MG63 (cell line): Measurements from ENCODE around the gene TOX3. TPM values are rescaled to one million over a fixed set of nuclear protein-coding genes. Genes with fewer than 3 reads are reported as not detected.

ENCODE experiments used
- DNase-seq: peaks from one replicate; pipeline ENCODE4 v3.0.0-alpha.2; 2020
- H3K27me3 ChIP-seq: fragments of 250-450 bp; sonication (Bioruptor Pico); 2 replicates; pipeline ENCODE4 v1.5.1; 2020; ENCODE audit warnings: mild to moderate bottlenecking, moderate library complexity
- H3K36me3 ChIP-seq: fragments of 250-450 bp; sonication (Bioruptor Pico); 2 replicates; pipeline ENCODE4 v1.5.1; 2020; ENCODE audit warnings: mild to moderate bottlenecking, moderate library complexity
- H3K4me3 ChIP-seq: fragments of 250-450 bp; sonication (Bioruptor Pico); 2 replicates; pipeline ENCODE4 v1.5.1; 2020; ENCODE audit warnings: mild to moderate bottlenecking, moderate library complexity
- H3K9me3 ChIP-seq: fragments of 250-450 bp; sonication (Bioruptor Pico); 2 replicates; pipeline ENCODE4 v1.5.1; 2020; ENCODE audit warnings: mild to moderate bottlenecking, moderate library complexity
- total RNA-seq: library from RNA; depleted of rRNA; stranded (reverse); fragments of >200 nt; shearing (Covaris generic); gene quantifications from 2 replicates; pipeline ENCODE4 v1.2.3, GENCODE V29; 2014; ENCODE audit warnings: low replicate concordance

TOX3 gene
- total RNA-seq, 1 experiment from 2014 or later: not detected

DNA sequence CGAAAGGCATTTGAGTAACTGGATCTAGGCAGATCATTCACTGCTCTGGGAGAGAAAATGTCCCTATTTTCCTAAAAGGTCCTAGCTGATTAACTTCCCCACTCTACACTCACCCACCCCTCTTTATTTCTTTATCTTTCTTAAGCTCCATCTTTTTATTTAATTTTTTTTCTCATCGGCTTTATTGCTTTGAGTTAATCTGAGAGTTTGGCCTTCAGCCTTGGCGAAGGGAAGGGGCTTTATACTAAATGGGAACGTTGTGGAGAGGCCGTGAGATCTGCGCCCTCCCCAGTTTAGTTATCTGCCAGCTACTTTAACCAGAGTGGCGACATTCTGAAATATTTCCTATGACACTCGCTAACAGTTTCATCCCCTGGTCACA is 882 bp upstream of the TOX3 start:
- Histone ChIP-seq H3K9me3 (no peaks in the 10 kb centered on the region), H3K27me3 (peaks cover 69% of the 10 kb centered on the region), H3K36me3 (no peaks in the 10 kb centered on the region), H3K4me3 (no peak overlapping the region)
- no peak for DNase-seq

DNA sequence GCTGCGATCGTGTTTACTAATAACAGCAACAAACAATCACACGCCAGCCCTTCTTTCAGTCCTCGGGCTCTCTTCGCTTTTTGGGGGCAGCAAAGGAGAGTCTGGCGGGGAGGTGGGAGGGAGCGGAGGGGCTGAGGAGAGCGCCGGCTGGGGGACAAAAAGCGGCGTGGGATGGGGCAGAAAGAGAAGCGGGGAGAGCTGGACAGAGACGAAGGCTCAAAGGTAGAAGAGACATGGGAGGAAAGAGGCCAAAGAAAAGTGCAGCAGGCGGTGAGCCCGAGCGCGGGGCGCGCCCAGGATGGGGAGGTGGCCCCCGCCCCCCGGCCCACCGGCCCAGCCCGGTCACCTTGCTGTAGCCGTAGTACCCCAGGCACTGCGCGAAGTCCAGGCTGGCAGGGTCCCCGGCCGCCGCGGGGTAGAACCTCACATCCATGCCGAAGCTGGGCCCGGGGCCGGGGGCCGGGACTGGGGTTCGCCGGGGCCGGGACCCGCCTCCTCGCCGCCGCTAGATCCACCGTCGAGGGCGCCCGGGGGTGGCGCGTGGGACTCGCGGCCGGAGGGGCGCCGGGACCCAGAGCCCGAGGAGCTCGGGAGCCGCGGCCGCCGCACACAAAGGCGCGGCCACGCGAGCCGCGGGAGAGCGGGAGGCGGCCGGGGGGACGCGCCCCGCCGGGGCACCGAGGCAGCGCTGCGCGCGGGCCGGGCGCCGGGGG is 496 bp downstream of the TOX3 start:
- DNase-seq: no peak
- Histone ChIP-seq H3K27me3 (peaks cover 70% of the 10 kb centered on the region), H3K4me3 (no peak overlapping the region), H3K9me3 (no peaks in the 10 kb centered on the region), H3K36me3 (no peaks in the 10 kb centered on the region)

DNA sequence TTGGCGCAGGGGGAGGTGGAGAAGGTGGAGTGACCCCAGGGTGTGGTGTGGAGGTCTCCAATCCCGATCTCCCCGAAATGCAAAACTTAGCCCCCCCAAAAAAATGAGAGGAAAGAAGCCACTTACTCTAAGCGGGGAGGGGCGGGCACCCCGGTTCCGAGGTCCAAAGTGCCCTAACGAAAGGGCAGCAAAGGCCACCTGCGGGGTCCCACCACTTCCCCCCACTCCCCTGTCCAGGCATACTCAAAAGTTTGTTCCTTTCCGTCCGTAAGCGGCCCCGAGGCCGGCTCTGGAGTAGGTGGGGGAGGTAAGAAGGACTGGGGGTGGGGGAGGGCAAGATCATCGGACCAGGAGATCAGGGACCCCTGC is 1.1 kb downstream of the TOX3 start:
- H3K4me3 ChIP-seq: no peak overlapping the region
- no peaks in the 10 kb centered on the region for H3K36me3 ChIP-seq
- DNase-seq: no peak
- no peaks in the 10 kb centered on the region for H3K9me3 ChIP-seq
- peaks cover 65% of the 10 kb centered on the region for H3K27me3 ChIP-seq

DNA sequence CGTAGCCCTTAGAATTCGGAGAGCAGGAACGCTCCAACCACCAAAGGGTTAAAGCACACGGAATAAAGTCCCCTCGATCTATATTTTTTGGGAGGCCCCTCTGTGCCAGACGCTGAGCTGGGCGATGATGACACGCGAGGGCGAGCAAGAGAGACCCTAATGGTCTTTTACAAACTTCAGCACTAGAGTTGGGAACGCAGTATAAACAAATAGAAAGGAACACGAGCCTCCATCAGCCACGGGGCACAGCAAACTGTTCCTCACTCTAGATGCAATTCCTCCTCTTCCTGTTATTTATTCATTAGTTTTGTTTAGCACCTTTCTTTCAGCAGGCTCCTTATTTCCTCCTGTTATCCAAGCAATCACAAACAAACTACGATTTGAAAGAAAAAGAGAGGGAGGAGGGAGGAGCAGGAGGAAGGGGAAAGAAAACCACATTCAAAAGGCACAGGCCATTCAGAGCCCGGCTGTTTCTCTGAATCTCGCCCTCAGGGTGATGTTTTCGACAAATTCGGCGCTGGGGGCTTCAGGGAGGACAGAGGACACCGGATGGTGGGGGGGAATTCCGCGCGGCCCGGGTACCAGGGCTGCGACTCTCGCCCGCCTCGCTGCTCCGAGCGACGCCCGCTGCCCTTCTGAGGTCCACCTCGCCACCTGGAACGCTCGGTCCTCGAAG is 1.6 kb downstream of the TOX3 start:
- H3K27me3 ChIP-seq: peaks cover 59% of the 10 kb centered on the region
- no peak for DNase-seq
- H3K36me3 ChIP-seq: no peaks in the 10 kb centered on the region
- H3K9me3 ChIP-seq: no peaks in the 10 kb centered on the region
- H3K4me3 ChIP-seq: no peak overlapping the region

DNA sequence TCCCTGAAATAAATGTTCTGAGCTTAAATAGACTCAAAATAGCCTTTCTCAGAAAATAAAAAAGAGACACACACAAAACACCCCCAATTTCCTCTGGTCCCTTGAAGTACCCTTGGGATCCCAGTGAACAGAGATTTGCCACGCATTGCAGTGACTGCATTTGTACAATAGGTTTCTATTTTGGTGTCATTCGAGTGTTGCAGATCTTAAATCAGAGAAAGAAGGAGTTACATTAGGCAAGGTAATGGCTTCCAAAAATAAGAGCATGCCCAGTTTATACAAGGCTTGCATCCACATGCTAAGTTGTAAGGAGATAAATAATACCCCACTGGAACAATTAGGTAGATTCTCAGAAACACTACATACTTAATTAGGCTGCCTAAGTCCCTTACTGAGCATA is 2.2 kb downstream of the TOX3 start:
- H3K27me3 ChIP-seq: peaks cover 54% of the 10 kb centered on the region
- H3K9me3 ChIP-seq: no peaks in the 10 kb centered on the region
- H3K36me3 ChIP-seq: no peaks in the 10 kb centered on the region
- H3K4me3 ChIP-seq: no peak overlapping the region
- no peak for DNase-seq

DNA sequence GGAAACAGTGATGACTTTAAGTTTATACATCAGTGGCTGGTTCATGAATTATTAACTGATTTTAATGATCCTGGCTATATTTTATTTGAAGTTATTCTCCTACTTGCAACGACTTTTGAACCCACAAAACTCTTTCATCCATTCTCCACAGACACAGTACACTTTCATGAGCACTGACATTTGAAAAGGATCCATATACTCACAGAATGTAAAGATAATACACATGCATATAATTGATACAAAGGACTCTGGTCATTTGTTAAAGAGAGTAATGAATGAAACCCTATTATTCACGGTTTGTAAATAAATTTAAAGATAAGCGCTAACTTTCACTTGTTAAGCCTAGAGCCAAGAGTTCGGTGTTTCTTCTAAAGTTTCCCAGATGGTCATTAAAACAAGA is 3.3 kb downstream of the TOX3 start:
- Histone ChIP-seq H3K27me3 (peaks cover 46% of the 10 kb centered on the region), H3K36me3 (no peaks in the 10 kb centered on the region), H3K9me3 (no peaks in the 10 kb centered on the region), H3K4me3 (no peak overlapping the region)
- DNase-seq: no peak

DNA sequence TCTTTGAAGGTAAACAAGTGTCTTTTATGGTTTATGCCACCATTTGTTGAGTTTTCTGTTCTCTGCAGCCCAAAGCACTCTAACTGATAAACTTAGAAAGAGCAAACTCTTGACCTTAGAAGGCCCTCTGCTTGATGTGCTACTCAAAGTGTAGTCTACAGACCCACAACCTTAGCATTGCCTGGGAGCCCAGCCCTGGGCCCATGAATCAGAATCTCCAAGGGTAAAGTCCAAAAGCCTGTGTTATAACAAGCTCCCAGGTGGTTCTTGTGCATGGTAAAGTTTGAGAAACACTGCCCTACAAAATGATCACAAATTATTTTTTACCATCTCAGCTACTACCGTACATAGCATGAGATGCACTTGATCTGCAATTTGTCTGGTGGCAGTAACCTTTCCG is 6.0 kb downstream of the TOX3 start:
- Histone ChIP-seq H3K36me3 (no peaks in the 10 kb centered on the region), H3K4me3 (no peak overlapping the region), H3K27me3 (peaks cover 24% of the 10 kb centered on the region), H3K9me3 (no peaks in the 10 kb centered on the region)
- DNase-seq: no peak

DNA sequence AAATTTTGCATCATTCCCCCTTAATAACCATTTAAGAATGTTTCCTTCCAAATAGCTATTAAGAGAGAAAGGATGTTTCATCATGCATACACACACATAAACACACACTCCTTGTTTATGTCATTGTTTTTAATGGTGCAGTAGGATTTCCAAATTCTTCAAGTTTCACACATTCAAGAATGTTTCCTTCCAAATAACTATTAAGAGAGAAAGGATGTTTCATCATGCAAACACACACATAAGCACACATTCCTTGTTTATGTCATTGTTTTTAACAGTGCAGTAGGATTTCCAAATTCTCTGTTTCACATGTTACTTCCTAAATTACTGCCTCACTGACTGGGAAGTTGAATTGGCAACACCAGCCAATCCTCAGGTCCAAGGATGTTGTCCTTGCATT is 7.8 kb downstream of the TOX3 start:
- H3K9me3 ChIP-seq: no peaks in the 10 kb centered on the region
- no peak overlapping the region for H3K4me3 ChIP-seq
- H3K27me3 ChIP-seq: peaks cover 7% of the 10 kb centered on the region
- no peaks in the 10 kb centered on the region for H3K36me3 ChIP-seq
- no peak for DNase-seq

DNA sequence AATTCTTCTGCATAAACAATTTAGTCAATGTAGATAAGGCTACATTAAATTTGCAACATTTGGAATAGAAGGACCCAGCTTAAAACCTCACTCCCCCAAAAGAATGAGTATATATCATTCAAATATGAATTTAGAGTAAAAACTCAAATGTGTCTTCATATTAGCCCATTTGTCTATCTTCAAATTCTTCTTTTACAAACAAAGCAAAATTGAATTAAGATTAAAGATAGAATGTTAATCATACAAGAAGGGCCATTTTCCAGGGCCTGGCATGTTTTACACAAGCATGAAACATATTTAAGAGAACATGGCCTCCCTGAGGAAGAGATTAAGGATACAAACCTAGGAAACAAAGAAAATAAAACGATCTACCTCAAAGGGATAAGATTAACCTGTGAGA is 8.4 kb downstream of the TOX3 start:
- no peaks in the 10 kb centered on the region for H3K9me3 ChIP-seq
- no peaks in the 10 kb centered on the region for H3K36me3 ChIP-seq
- no peak overlapping the region for H3K4me3 ChIP-seq
- H3K27me3 ChIP-seq: peaks cover 5% of the 10 kb centered on the region
- no peak for DNase-seq

DNA sequence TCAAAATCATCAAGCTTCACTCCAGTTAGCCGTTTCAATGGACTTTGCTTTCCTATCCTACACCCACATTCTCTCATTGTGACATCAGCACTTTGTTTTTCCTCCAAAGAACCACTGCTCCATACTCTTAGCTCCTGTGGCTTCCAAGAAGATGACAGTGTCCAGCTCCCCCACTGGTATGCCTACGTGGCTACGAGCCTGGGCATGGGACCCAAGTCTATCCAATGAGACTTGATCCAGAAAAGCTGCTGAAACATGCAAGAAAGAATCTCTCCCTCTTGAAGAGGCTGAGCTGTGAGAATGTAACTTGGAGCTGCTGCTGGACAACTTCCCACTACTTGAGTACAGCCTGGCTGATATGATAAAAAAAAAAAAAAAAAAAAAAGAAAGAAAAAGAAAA is 9.4 kb downstream of the TOX3 start:
- Histone ChIP-seq H3K36me3 (no peaks in the 10 kb centered on the region), H3K27me3 (peaks cover 1% of the 10 kb centered on the region; the same call in 1 of the 2 replicates), H3K9me3 (no peaks in the 10 kb centered on the region), H3K4me3 (no peak overlapping the region)
- peak; percentile 24 for DNase-seq

DNA sequence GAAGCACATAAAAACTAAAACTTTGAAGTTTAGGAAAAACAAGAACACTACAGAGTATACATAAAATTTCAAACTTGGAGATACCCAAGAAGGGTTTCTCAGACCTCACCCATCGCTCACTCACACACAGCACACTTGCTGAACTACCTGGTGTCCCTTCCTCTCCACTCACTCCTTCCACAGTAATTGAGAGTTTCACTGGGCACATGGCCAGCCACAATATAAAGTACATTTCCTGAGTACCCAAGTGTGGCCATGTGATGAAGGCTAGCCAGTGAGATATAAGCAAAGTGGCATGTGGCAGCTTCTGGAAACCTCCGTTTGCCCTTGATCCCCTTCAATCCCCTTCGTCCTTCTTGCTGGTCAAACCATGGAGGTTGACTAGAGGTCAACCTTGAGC is 11.9 kb downstream of the TOX3 start:
- no peak for DNase-seq
- Histone ChIP-seq H3K36me3 (no peaks in the 10 kb centered on the region), H3K4me3 (no peak overlapping the region), H3K27me3 (no peaks in the 10 kb centered on the region), H3K9me3 (no peaks in the 10 kb centered on the region)

DNA sequence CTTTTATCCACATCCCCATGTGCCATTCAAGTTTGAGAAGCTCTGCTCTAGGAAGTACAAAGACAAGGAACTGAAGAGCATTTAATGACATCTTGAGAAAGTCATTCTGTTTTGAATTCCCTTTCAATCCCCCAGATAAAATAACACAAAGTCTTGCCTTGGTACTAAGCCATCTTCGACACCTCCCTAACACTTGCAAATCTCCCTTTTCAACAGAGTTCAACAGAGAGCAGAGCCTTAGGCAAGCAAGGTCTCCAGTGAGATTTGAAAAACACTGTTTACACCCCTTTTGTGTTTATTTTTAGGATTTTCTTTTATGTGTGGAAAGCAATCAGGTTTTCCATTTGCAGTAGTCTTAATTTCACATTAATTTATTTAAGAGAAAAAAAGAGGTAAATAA is 13.6 kb downstream of the TOX3 start:
- no peak overlapping the region for H3K4me3 ChIP-seq
- DNase-seq: no peak
- H3K9me3 ChIP-seq: no peaks in the 10 kb centered on the region; the same call in 1 of the 2 replicates
- H3K36me3 ChIP-seq: no peaks in the 10 kb centered on the region
- H3K27me3 ChIP-seq: peaks cover 3% of the 10 kb centered on the region; the same call in 1 of the 2 replicates

DNA sequence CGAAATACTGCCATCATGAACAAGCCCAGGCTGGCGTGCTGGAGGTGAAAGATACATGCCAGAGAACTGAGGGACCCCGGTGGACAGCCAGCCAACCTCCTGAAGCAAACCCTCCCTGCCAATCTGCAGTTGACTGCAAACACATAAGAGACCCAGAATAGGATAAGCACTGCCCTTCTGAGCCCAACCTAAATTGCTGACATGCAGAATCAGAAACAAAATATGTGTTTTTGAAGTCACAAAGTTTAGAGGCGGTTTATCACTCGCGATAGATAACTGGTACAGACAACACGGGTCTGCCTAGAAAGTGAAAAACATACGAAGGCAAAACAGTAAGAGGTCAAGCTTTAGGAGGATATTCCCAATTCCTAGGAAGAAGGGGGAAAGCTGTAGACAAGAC is 14.6 kb downstream of the TOX3 start:
- H3K36me3 ChIP-seq: no peaks in the 10 kb centered on the region
- H3K4me3 ChIP-seq: no peak overlapping the region
- H3K9me3 ChIP-seq: no peaks in the 10 kb centered on the region; the same call in 1 of the 2 replicates
- no peak for DNase-seq
- peaks cover 3% of the 10 kb centered on the region; the same call in 1 of the 2 replicates for H3K27me3 ChIP-seq

DNA sequence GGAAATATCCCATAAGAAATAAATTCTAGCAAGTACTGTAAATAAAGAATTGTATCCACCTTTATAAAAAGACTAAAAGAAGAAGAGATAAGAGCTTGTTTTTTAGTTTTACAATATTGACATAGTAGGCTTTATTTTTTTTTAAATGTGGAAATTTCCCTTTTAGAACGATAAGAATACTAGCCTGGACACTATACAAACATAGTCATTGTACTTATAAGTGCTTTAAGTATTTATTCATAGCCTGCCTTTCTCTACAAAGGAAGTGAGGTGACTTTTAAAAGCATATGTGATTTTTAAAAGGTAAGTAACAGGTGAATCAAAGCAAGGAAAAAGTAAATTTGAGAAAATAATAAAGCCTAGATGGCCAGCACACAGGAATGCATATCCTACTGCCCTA is 17.7 kb downstream of the TOX3 start:
- Histone ChIP-seq H3K9me3 (no peaks in the 10 kb centered on the region; the same call in 1 of the 2 replicates), H3K4me3 (no peak overlapping the region), H3K27me3 (peaks cover 5% of the 10 kb centered on the region), H3K36me3 (no peaks in the 10 kb centered on the region)
- no peak for DNase-seq

DNA sequence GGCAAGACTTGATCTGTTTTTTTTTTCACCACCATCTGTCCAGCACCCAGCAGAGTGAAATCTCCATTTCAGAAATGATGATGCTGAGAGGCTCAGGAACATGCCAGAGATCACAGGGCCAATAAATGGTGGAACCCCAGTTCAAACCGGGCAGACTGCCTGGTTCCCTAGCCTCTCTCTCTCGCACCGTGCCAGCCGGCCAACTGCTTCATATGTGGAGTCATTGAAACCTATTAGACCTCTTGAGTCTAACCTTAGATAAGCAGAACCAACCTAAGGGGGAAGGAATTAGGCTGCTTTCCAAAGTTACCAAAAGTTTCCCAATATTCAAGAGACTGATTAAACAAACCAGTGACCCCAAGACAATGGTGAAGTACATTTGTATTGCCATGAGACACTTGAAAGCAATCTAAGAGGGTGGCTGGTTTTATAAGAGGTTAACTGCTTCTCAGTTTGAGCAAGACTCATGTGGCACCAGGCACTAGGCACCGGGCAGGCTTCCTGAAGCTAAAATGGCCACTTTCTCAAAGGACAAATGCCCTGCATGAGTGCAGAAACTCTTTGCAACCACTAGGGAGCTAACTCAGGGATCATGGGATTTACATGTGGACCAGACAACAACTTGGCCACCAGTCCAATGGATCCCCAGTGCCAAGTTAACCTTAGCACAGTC is 18.4 kb downstream of the TOX3 start:
- no peak for DNase-seq
- Histone ChIP-seq H3K27me3 (peaks cover 5% of the 10 kb centered on the region), H3K36me3 (no peaks in the 10 kb centered on the region), H3K9me3 (no peaks in the 10 kb centered on the region; the same call in 1 of the 2 replicates), H3K4me3 (no peak overlapping the region)

DNA sequence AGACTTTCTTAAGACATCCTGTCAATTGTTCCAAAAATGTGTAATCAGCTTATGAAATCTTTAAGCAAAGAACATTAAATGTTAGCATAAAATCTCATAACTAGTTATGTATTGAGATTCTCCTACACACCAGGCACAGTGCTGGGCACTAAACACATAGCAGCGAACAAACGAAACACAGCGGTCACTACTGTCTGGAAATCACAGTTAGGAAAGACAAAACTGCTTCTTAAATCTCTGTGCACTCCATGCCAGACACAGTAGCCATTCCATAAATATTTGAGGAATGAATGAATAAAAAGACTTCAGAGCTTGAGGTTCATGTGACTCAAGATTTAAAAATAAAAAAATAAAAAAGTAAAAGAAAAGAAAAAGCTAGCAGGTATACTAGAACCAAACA is 20.1 kb downstream of the TOX3 start:
- no peaks in the 10 kb centered on the region; the same call in 1 of the 2 replicates for H3K9me3 ChIP-seq
- no peak for DNase-seq
- H3K27me3 ChIP-seq: peaks cover 5% of the 10 kb centered on the region
- H3K4me3 ChIP-seq: no peak overlapping the region
- H3K36me3 ChIP-seq: no peaks in the 10 kb centered on the region

DNA sequence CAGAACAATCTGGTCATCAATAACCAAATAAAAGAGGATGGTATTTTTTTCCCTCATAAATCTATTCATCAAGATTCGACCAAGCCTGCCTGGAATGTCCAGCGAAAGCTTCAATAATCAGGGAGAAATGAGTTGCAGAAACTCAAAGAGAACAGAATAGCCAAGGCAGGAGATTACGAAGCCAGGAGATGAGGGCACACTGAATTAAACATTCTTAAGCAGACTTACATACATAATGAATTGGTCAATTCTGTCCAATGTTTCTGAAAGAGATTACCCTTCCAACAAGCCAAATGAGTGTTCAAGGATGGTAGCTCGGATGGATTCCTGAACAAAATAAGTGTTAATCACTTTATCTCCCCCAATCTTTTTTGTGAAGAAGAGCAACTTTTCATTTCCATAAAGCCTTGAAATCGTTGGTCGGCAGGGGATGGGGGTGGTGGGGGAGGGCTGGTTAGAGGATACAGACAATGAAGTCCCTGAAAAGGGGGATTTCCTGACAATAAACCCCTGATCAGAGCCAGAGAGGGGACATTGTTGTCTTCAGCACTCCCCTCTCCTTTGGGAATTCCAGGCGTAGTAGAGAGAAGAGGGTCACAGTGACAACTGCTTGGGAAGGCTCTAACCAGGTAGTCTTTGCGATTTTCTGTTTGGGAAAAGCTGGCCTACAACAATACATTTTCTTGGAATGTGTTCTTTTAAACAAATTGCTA is 20.7 kb downstream of the TOX3 start:
- no peak overlapping the region for H3K4me3 ChIP-seq
- no peak for DNase-seq
- no peaks in the 10 kb centered on the region; the same call in 1 of the 2 replicates for H3K9me3 ChIP-seq
- no peaks in the 10 kb centered on the region for H3K36me3 ChIP-seq
- H3K27me3 ChIP-seq: peaks cover 5% of the 10 kb centered on the region
